Activated naive CD4-positive, alpha-beta T cell treated with Interleukin-2 at 50 U/mL for 16 hours (primary cell): ENCODE measurements around the gene DGKD.

Experiments used
- DNase-seq: peaks from one replicate; pipeline ENCODE4 v3.0.0-alpha.2; 2020

Gene DGKD

DNA sequence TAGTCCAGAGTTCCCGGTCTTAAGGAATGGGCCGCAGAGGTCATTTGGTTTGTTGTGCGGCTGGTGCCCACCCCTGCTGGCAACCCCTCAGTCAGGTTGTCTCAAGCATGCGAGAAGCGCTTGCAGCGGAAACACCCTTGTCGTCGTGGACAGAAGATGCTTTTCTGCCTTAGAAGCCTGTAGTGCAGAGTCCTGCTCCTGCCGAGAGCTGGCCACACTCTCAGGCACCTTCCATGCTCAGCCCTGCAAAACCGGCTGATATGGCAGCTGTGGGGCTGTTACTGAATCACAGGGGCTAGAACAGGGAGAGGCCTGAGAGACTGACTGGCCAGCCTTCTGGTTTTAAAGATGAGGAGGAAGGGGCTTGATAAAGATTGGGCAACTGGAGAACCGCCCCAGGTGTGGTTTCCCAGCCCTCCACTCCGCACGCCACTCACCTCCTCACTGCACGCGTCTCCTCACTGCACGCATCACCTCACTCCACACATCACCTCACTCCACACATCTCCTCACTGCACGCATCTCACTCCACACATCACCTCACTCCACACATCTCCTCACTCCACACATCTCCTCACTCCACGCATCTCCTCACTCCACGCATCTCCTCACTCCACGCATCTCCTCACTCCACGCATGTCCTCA is 108.7 kb downstream of the DGKD start:
- DNase-seq = no peak

DNA sequence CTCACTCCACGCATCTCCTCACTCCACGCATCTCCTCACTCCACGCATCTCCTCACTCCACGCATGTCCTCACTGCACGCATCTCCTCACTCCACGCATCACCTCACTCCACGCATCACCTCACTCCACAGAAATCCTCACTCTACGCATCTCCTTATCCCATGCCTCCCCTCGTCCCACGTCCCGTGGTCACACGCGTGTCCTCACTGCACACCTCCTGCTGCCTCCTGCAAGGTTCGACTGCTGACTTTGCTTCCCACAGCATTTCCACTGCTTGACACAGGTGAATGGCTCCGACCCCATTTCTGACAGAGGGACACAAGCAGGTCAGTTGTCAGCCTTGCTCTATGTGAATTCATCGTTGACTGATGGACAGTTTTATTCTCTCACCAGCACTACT is 109.3 kb downstream of the DGKD start:
- DNase-seq = no peak

DNA sequence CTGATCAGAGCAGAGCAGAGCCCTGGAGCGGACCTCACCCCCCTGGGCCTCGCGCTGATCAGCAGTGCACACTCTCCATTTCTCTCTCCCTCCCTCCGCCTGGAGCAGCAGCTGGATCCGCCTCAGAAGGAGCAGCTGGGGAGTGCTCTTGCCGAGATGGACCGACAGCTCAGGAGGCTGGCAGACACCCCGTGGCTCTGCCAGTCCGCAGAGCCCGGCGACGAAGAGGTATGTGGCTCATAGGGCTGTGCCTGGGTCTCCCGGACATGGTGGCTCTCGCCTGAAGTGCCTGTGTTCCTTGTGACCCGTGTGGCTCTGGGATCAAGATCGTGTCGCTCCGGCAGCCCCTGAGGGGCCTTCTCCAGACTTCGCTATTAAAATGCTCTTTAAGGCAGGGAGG is 109.8 kb downstream of the DGKD start:
- no peak for DNase-seq

DNA sequence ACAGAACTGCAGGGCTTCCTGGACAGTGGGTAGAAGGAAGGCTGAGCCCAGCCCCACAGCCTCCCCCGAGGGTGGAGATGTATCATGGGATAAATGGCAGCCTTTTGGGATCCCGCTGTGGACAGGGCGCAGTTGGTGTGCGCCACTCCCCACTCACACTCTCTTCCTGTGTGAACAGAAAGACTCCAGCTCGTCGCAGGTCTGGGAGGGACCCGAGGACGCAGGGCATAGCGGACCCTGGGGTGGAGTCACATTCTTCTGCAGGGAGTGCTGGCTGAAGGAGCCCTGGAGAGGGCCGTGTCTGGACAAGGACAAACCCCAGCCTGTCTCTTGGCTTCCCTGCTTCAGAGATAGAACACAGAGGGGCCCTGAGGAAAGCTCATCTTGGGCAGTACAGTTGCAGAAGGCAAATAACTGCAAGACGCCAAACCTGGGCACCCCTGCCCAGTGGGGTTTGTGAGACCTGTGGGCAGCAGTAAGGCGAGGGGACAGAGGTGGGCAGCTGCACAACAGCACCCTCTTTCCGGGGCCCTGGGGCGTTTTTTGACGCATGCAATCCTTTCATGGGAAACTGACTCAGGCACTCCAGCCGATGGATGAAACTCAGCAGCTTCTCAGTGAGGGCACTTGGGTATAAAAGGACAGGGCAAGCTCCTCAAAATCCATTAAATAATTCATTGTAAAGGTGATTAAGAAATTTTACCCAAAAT is 110.4 kb downstream of the DGKD start:
- DNase-seq = no peak

DNA sequence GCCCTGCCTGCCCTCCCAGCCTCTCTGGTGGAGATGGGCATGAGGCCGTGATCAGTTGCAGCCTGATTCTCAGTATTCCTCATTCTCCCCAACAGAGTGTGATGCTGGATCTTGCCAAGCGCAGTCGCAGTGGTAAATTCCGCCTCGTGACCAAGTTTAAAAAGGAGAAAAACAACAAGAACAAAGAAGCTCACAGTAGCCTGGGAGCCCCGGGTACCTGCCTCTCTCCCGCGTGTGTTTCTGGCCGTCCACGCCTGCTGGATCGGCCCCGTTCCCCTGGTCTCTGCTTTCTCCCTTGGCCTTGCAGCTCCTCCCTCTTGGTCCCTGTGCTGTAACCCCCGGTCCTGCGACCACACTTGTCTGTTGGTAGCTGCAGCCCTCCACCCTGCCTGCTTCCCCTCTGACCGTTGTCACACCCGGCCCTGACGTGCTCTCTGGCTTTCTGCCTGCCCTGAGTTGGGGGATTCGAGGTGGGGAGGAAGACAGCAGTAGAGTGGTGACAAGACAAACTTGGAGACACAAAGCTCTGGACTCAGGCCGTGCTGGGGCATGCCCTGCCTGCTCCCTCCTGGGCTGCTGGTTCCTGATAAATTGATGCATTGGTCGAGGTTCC is 112.8 kb downstream of the DGKD start:
- DNase-seq = no peak

DNA sequence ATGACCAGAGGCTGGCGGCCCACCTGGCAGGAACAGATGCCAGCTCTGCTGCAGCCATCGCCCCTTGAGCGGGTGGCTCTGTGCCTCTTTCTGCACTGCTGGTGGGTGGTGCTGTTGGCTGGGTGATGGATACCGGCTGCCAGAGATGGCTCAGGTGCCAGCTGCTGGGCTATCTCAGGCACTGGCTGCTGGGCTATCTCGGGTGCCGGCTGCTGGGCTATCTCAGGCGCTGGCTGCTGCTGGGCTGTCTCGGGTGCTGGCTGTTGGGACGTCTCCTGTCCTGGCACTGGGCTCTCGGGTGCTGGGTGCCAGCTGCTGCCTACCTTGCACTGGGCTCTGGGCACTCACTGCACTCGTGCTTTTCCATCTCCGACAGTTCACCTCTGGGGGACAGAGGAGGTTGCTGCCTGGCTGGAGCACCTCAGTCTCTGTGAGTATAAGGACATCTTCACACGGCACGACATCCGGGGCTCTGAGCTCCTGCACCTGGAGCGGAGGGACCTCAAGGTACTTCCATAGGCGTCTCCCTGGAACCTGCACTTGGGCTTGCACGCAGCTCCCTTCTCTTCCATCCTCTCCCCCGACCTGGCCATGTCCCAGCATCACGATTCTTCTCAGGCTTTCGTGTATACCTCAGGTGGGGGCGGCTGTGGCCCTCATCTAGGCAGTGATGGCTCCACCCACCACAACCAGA is 113.9 kb downstream of the DGKD start:
- no peak for DNase-seq

DNA sequence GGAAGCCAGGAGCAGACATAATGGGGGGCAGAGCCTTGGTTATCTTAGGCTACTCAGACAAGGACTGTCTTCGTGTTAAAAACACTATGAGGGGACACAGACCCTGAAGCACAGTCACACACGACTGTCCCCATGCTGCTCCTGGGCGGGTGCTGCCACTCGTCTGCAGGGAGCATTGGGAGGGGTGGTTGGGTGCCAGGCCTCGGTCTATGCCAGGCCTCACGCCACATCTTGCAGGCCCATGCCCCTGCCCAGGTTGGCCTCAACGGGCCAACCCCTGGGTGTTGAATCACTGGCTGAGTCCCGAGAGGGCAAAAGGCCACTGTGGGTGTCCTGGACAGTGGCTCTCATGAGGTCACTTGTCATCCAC is 114.4 kb downstream of the DGKD start:
- DNase-seq = no peak

DNA sequence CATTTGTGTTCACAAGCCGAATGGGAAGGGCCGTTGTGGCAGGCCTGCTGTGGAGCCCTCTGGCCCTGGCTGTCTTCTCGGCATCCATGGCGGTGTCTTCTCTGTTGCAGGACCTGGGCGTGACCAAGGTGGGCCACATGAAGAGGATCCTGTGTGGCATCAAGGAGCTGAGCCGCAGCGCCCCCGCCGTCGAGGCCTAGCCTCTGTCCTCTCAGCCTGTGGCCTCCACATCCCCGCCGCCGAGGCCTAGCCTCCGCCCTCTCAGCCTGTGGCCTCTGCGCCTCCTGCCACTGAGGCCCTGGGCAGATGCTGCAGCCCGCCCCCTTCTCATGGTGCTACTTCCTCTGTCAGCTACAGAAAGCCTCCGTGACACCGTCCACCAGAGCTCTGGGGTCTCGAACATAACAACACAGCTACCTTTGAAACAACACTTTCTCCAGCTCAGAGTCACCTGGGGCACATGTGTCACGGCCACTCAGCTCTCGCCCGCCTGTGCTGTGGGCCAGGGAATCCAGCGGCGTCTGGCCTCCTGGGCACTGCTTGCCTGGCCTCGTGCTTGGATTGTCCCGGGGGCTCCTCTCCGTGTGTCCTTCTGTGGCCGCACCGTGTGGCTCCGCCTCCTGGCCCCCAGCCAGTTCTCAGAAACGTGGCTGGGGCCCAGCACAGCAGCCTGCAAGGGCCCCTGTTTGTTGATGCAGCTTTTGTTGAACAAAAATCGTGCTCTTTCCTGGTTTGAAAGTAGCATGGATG is 115.1 kb downstream of the DGKD start:
- DNase-seq = no peak

DNA sequence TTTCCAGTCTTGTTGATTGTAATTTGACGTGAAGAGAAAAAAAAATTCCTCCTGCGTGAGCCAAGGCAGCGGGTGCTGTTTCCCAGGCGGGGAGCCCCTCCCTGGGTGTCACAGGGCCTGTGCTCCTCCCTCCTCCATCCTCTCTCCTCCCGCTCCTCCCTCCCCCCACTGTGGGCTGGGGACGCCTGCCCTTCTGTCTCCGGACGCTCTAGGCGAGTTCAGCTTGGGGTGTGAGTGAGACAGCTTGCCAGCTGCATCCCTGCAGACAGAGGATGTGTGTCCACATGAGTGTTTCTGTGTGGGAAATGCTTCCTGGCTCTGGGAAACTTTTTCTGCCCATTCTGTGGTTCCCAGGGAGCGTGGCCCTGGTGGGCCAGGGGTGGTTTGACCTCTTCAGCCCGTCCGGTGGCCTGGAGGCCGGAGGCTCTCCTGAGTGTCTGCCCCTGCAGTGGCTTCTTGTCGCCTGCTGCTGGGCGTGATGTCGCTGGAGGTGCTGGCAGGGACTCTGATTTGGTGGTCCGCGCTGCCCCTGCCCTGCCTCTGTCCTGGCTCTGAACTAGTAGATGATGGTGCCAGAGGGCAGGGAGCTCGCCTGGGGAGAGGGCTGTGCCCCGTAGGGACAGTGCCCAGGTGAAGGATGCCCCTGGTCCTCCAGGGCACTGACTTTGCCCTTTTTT is 115.9 kb downstream of the DGKD start:
- no peak for DNase-seq

DNA sequence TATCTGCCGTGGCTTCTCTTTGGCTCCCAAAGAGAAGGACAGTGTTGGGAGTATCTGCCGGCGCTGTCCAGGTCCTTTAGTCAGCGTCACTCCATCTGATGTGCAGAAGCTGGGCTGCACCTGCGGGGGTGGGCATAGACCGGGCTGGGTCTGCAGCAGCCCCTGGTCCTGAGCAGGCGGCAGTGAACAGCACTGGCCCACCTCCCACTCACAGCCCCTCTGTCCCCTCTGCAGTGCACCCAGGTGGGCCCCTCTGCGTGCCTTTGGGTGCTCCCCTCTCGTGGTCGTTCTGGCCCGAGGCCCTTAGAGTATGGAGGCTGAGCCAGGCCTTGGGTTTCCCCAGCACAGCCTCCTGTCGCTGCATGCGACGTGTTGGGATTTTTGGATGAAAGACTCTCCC is 116.5 kb downstream of the DGKD start:
- DNase-seq = no peak

DNA sequence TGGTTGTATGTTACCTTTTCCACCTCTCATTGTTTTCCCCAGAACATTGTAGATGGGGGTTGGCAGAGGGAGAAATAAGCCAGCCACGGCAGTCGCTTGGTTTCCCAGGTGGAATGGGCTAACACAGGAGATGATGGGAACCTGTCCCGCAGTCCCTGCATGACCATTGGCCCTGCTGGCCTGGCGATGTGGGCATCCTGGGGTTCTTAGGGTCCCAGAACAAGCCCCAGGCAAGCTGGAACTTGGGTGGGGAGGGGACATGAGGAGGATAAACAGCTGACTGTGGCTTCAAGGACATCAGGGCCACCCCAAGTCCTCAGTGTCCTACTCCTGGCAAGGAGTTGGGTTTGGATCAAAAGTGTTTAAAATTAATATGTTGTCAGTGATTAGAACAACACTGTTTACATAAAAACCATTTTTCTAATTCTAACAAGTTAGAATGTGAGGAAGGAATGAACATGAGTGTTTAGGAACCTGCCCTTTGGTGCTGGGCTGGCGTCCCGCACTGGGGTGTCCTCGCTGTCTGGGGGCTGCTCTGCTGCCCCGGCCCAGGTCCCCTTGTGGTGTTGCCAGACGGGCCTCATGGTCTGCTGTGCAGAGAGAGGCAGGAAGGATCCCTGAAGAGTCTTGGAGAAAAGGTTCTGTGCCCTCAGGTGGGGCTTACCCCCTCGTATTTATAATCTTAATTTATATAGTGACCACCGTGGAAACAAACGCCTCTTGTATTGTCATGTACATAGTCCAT is 117.2 kb downstream of the DGKD start:
- DNase-seq = no peak

DNA sequence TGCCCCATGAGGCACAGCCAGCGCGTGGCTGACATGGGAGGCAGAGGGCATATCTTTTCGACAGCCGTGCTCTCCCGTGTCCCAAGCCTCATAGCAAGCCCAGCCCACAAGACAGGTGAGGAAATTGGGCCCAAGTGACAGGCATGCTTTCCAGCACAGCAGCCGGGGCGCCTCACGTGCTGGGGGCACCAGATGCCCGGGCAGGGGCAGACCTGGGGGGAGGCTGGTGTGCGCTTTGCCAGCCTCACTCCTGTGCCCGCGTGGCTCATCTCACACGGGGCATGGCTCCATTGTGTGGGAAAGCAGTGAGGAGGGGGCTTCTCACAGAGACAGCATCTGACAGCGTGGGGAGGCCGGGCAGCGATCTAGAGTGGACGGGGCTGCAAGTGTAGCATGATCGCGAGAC is 119.1 kb downstream of the DGKD start:
- DNase-seq = no peak

DNA sequence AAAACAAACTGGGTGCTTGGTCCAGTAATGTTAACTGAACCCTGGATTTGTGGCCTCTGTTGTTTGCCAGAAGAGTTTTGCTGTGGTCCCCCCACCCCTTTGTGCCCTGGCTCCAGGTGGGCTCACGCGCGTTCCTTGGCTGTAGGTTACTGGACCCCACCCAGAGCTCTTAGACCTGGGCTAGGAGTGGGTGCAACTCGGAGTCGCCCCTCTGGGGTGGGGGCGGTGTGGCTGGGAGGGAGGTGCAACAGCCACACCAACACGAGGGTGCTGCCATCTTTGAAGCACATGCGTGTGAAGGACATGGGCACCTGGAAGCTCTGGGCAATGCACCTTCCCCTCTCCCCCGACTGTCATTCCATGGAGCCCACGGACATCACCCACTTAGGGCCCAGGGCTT is 119.6 kb downstream of the DGKD start:
- no peak for DNase-seq

DNA sequence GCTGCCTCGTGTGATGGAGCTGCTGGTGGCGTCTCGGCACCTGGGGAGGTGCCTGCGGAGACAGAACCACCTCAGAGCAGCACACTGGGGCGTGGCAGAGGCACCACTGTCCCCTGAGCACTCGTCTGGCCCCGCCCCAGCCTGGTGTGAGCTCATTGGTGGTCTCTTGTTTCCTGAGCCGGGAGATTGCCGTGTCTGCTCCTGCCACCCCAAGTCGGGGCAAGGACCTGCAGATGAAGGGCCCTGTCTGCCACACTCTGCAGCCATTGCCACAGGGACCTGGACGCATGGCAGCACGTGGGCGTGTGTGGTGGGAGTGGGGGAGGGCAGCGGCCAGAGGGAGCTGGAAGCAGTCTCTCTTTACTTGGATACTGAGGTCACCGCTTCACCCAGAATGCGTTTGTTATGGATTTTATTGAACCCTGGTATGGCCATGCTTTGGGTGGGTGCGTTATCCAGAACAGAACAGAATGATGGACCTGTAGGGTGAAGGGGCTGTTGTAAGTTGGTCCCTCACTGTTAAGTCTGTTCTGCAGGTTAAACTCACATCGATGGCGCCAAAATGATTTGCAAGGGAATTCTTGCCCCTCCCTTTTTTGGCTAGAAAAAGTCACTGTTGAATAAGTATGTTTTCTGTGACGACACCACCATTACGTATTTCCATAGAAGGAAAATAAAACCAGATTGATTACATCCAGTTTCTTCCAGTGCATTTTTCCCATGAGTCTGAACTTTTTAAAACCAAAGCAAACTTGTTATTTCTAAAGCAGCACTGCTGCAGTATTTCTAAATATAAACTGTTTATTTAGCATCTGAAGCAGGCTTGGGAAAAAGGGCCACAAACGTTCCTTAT is 120.2 kb downstream of the DGKD start:
- DNase-seq = no peak

DNA sequence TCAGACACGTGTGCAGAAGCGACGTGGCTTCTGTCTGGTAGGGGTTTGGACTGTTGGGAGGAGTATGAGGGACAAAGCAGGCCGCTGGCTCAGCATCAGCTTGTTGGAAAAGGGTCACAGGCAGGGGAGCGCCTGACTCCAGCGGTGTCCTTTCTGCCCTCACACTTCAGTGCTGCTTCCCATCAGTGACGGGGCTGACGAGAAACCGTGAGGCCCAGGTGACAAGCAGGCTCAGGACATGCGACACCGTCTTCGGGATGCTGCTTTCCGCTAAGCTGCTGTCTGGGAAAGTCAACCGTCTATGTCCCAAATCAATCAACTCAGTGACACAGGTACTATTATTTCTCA is 121.7 kb downstream of the DGKD start:
- DNase-seq = no peak

DNA sequence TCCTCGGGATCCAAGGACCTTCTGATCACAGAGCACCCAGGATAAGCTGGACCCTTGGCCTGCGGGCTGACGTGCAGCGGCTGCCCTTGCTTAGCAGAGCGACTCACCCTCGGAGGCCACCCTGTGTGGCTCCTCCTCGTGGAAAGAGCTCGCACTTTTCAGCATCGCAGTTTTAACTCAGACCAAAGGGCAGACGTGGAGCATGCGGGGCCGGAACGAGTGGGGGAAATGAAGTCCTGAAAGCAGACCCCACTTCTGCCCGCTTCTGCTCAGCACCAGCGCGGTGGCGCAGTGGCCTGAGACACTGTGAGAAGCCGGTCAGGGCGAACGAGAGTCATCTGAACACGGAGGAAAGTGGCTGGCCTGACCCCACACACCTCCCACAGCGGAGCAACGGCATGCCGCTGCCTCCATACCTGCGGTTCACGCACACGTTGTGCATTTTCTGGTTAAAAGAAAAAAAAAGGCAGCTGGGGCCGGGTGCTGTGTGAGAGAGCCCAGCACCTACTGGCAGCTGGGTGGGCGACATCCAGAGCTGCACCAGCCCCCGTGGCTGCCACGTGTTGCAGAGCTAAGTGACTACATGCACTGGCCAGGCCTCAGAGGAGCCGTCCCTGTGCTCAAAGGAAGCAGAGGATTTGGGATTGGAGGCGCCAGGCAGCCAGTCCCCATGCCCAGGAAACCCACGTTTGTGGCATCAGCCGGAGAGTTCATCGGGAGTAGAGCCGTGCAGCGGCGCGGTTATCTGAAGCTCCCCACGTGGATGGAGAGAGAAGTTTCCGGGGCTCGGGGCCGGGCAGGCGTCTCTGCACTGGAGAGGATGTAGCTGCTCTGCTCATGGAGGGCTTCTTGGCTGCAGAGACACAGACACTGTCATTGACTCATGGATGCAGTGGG is 122.6 kb downstream of the DGKD start:
- no peak for DNase-seq

DNA sequence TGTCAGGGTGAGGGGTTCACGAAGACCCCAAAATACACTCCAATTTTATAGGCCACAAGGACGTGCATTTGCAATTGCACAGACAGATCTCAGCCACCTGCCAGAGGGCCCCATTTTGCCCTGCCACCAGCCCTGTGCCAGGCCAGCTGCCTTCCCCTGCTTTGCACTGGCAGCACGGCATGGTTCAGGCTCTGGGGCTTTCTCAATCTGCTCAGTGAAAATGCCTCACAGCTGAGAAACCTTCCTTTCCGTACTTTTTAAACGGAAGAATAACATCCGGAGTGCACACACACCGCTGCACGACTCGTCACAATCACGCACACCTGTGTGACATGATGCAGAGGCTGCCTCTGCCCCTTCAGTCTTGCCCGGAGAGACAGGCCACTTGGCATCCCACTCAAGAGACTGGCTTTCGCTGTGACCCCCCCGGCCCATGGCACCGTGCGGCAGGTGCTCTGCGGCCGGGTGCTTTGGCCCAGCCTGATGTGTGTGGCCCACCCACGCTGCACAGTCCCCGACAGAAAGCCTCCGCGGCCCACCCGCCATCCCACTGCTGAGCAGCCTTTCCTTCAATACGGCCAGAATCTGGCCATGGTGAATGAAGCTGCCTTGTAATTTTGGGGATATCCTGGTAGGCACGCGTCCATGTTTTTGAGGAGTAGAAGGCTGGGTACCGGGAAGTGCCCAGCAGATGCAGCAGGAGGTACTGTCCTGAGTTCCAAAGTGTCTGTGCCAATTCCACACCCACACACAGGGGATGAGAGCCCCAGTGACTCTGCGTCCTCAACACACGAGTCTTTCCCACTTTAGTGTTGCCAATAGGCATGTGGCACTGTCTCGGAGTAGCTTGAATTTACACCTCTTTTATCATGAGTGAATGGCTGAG is 123.5 kb downstream of the DGKD start:
- no peak for DNase-seq

DNA sequence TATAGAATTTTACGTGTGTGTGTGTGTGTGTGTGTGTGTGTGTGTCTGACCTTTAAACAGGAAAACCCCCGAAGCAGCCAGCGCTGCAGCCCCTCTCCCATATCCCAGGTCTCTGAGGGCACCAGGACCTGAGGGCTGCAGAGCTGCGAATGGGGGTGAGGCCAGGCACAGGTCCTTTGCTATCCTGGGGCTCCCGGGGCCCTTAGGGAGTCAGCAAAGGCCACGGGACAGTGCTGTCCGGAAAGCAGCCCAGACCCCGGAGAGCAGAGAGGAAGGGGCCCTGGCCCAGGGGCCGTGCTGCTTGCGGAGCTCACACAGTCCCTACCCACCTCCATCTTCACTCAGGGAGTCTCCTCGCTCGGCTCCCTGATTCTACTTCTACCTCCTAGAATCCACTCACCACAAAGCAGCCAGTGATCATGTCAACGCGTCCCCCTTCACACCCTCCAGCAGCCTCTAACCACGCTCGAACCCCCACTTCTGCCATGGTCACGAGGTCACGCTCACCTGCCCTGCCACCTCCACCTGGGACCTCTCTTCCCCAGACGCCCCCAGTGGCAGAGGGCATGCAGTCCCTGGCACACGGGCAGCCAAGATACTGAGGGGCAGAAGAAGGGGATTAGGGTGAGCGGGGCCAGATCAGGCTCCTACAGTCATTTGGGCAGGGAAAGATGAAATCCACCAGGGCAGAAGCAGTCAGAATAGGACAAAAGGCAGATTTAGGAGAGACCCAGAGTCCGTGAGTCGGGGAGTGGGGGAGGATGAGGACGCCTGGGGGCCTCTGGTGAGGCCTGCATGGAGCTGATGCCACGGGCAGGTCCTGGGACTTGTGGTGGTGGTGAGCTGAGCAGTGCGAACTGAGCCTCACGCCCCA is 125.6 kb downstream of the DGKD start:
- DNase-seq = no peak
